Stimulated activated memory B cell treated with anti-CD40 and anti-IgM and Interleukin-4, amounts not matched to agents 10 μg/mL and 1 μg/mL and 100 μg/mL, for 72 hours (primary cell): ENCODE measurements around the gene ZDHHC19.
A peak's percentile ranks its signal among the peaks of the same experiment; 100 is the strongest.
"Not testable (repeated sequence)": the region's sequence is repeated elsewhere in the genome, so short reads cannot be mapped to it uniquely, and the experiment has no call there.

Experiments used
- ATAC-seq: fragments of 150-1000 bp; cut with Tn5 transposase; 2 replicates; pipeline ENCODE4 v1.10.0; 2021
- H3K27ac Mint-ChIP-seq: one replicate; pipeline ENCODE4 v1.8.0; 2022; ENCODE audit warnings: mild to moderate bottlenecking, mixed read lengths
- H3K27me3 Mint-ChIP-seq: one replicate; pipeline ENCODE4 v1.8.0; 2022; ENCODE audit warnings: mixed read lengths
- H3K36me3 Mint-ChIP-seq: one replicate; pipeline ENCODE4 v1.8.0; 2022; ENCODE audit warnings: mixed read lengths
- H3K4me1 Mint-ChIP-seq: one replicate; pipeline ENCODE4 v1.8.0; 2022; ENCODE audit warnings: mixed read lengths
- H3K4me3 Mint-ChIP-seq: one replicate; pipeline ENCODE4 v1.8.0; 2022; ENCODE audit warnings: mild to moderate bottlenecking, moderate library complexity, mixed read lengths
- H3K9me3 Mint-ChIP-seq: one replicate; pipeline ENCODE4 v1.8.0; 2022; ENCODE audit warnings: mixed read lengths

Gene ZDHHC19

GRCh38 chr3:196179380-196180308 is 31.6 kb downstream of the ZDHHC19 start:
- Mint-ChIP-seq H3K4me3 (peak overlapping the region; percentile 75), H3K36me3 (no peaks in the 10 kb centered on the region), H3K9me3 (no peaks in the 10 kb centered on the region), H3K4me1 (peaks cover 41% of the 10 kb centered on the region), H3K27me3 (no peaks in the 10 kb centered on the region), H3K27ac (peak overlapping the region; percentile 97)
- peak; percentile 94 for ATAC-seq

GRCh38 chr3:196178993-196179379 is 32.2 kb downstream of the ZDHHC19 start:
- ATAC-seq = no peak
- peak overlapping the region; percentile 75 for H3K4me3 Mint-ChIP-seq
- H3K9me3 Mint-ChIP-seq = no peaks in the 10 kb centered on the region
- H3K36me3 Mint-ChIP-seq = no peaks in the 10 kb centered on the region
- no peaks in the 10 kb centered on the region for H3K27me3 Mint-ChIP-seq
- H3K27ac Mint-ChIP-seq = peak overlapping the region; percentile 97
- peaks cover 41% of the 10 kb centered on the region for H3K4me1 Mint-ChIP-seq

- Mint-ChIP-seq H3K36me3 (no peaks in the 10 kb centered on the region), H3K4me3 (no peak overlapping the region), H3K4me1 (peaks cover 30% of the 10 kb centered on the region), H3K27ac (no peak overlapping the region), H3K27me3 (no peaks in the 10 kb centered on the region), H3K9me3 (no peaks in the 10 kb centered on the region)
- no peak for ATAC-seq
Observed at GRCh38 chr3:196177967-196178366, 33.2 kb downstream of the ZDHHC19 start.

GRCh38 chr3:196177567-196177966 is 33.6 kb downstream of the ZDHHC19 start:
- Mint-ChIP-seq H3K27me3 (no peaks in the 10 kb centered on the region), H3K9me3 (no peaks in the 10 kb centered on the region), H3K36me3 (no peaks in the 10 kb centered on the region), H3K4me3 (no peak overlapping the region), H3K27ac (no peak overlapping the region), H3K4me1 (peaks cover 28% of the 10 kb centered on the region)
- ATAC-seq = no peak

GRCh38 chr3:196175722-196176121 is 35.5 kb downstream of the ZDHHC19 start:
- no peak overlapping the region for H3K27ac Mint-ChIP-seq
- peaks cover 23% of the 10 kb centered on the region for H3K4me1 Mint-ChIP-seq
- H3K36me3 Mint-ChIP-seq = no peaks in the 10 kb centered on the region
- no peak overlapping the region for H3K4me3 Mint-ChIP-seq
- peaks cover 3% of the 10 kb centered on the region for H3K9me3 Mint-ChIP-seq
- ATAC-seq = no peak
- H3K27me3 Mint-ChIP-seq = no peaks in the 10 kb centered on the region

GRCh38 chr3:196175116-196175625 is 36.0 kb downstream of the ZDHHC19 start:
- ATAC-seq = no peak
- no peak overlapping the region for H3K27ac Mint-ChIP-seq
- peaks cover 4% of the 10 kb centered on the region for H3K9me3 Mint-ChIP-seq

GRCh38 chr3:196174652-196175051 is 36.5 kb downstream of the ZDHHC19 start:
- Mint-ChIP-seq H3K27me3 (no peaks in the 10 kb centered on the region), H3K9me3 (peaks cover 4% of the 10 kb centered on the region), H3K27ac (peak overlapping the region; percentile 20), H3K36me3 (no peaks in the 10 kb centered on the region), H3K4me3 (no peak overlapping the region), H3K4me1 (peaks cover 19% of the 10 kb centered on the region)
- ATAC-seq = no peak

More at GRCh38 chr3:196175116-196175625, 36.0 kb downstream of the ZDHHC19 start:
- Mint-ChIP-seq H3K4me3 (no peak overlapping the region), H3K4me1 (peaks cover 24% of the 10 kb centered on the region), H3K36me3 (no peaks in the 10 kb centered on the region), H3K27me3 (no peaks in the 10 kb centered on the region)

GRCh38 chr3:196170296-196170695 is 40.9 kb downstream of the ZDHHC19 start:
- not testable (repeated sequence) for H3K36me3 Mint-ChIP-seq, H3K9me3 Mint-ChIP-seq, H3K4me3 Mint-ChIP-seq, H3K27me3 Mint-ChIP-seq, H3K4me1 Mint-ChIP-seq, ATAC-seq
- peak overlapping the region; percentile 79 for H3K27ac Mint-ChIP-seq

GRCh38 chr3:196169836-196170240 is 41.4 kb downstream of the ZDHHC19 start:
- Mint-ChIP-seq H3K27me3 (no peaks in the 10 kb centered on the region), H3K4me3 (no peak overlapping the region), H3K36me3 (no peaks in the 10 kb centered on the region), H3K27ac (peak overlapping the region; percentile 79), H3K9me3 (peaks cover 4% of the 10 kb centered on the region), H3K4me1 (peaks cover 9% of the 10 kb centered on the region)
- no peak for ATAC-seq

GRCh38 chr3:196168808-196169391 is 42.3 kb downstream of the ZDHHC19 start:
- Mint-ChIP-seq H3K4me3 (no peak overlapping the region), H3K27ac (no peak overlapping the region), H3K36me3 (no peaks in the 10 kb centered on the region), H3K27me3 (no peaks in the 10 kb centered on the region), H3K4me1 (peaks cover 9% of the 10 kb centered on the region), H3K9me3 (peaks cover 4% of the 10 kb centered on the region)
- ATAC-seq = no peak

- Mint-ChIP-seq H3K27me3 (no peaks in the 10 kb centered on the region), H3K4me3 (no peak overlapping the region), H3K27ac (no peak overlapping the region), H3K36me3 (no peaks in the 10 kb centered on the region), H3K9me3 (peaks cover 4% of the 10 kb centered on the region), H3K4me1 (peaks cover 9% of the 10 kb centered on the region)
- no peak for ATAC-seq
Observed at GRCh38 chr3:196166741-196167140, 44.5 kb downstream of the ZDHHC19 start.

- peaks cover 2% of the 10 kb centered on the region for H3K9me3 Mint-ChIP-seq
- no peaks in the 10 kb centered on the region for H3K36me3 Mint-ChIP-seq
- no peak overlapping the region for H3K4me3 Mint-ChIP-seq
- H3K27ac Mint-ChIP-seq = no peak overlapping the region
- no peak for ATAC-seq
- no peaks in the 10 kb centered on the region for H3K27me3 Mint-ChIP-seq
- peaks cover 4% of the 10 kb centered on the region for H3K4me1 Mint-ChIP-seq
Observed at GRCh38 chr3:196165850-196166249, 45.4 kb downstream of the ZDHHC19 start.

GRCh38 chr3:196165006-196165575 is 46.1 kb downstream of the ZDHHC19 start:
- H3K4me1 Mint-ChIP-seq, H3K4me3 Mint-ChIP-seq, H3K27me3 Mint-ChIP-seq, H3K9me3 Mint-ChIP-seq, ATAC-seq, H3K27ac Mint-ChIP-seq, H3K36me3 Mint-ChIP-seq: not testable (repeated sequence)

GRCh38 chr3:196164576-196164975 is 46.6 kb downstream of the ZDHHC19 start:
- peaks cover 12% of the 10 kb centered on the region for H3K4me1 Mint-ChIP-seq
- ATAC-seq = no peak
- H3K4me3 Mint-ChIP-seq = no peak overlapping the region
- no peaks in the 10 kb centered on the region for H3K36me3 Mint-ChIP-seq
- H3K27me3 Mint-ChIP-seq = no peaks in the 10 kb centered on the region
- no peaks in the 10 kb centered on the region for H3K9me3 Mint-ChIP-seq
- H3K27ac Mint-ChIP-seq = no peak overlapping the region

GRCh38 chr3:196163666-196164493 is 47.3 kb downstream of the ZDHHC19 start:
- H3K36me3 Mint-ChIP-seq = no peaks in the 10 kb centered on the region
- no peak overlapping the region for H3K4me3 Mint-ChIP-seq
- H3K27ac Mint-ChIP-seq = no peak overlapping the region
- H3K27me3 Mint-ChIP-seq = no peaks in the 10 kb centered on the region
- no peak for ATAC-seq
- H3K9me3 Mint-ChIP-seq = no peaks in the 10 kb centered on the region
- H3K4me1 Mint-ChIP-seq = peaks cover 14% of the 10 kb centered on the region
